Measurements from ENCODE around the gene RALGDS.

DNA sequence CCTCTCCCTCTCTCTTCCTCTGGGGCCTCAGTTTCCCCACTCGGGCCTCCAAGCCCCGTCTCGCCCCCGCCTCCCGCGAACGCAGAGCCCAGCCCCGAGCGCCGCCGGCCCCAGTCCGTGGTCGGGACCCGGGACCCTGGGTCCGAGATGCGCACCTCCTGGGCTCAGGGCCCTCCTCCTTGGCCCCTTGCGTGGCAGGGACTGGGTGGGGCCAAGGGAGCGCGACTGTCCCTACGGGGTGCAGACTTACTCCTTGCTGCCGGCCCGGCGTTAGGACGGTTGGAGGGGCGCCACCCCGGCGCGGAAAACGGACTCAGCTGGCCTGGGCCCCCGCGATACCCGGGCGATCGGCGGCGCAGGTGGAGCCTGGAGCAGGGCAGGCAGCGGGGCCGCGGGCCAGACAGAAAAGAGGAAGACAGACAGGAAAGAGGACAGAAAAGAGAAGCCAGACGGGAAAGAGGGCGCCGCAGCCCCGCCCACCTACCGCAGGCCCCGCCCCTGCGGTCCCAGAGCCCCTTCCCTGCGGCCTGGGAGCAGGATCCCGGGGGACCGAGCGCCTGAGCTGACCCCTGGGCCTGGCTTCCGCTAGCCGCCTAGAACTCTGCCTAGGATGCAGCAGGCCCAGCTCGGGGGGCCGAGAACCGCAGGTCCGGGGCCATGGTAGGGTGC is 42.6 kb upstream of the RALGDS start, which contains the start of gene GBGT1:
- TF ChIP-seq POLR2AphosphoS5 (IDR thresholded peaks at IDR 0.05), result peak; percentile 8
- TF ChIP-seq, protein P1, sequence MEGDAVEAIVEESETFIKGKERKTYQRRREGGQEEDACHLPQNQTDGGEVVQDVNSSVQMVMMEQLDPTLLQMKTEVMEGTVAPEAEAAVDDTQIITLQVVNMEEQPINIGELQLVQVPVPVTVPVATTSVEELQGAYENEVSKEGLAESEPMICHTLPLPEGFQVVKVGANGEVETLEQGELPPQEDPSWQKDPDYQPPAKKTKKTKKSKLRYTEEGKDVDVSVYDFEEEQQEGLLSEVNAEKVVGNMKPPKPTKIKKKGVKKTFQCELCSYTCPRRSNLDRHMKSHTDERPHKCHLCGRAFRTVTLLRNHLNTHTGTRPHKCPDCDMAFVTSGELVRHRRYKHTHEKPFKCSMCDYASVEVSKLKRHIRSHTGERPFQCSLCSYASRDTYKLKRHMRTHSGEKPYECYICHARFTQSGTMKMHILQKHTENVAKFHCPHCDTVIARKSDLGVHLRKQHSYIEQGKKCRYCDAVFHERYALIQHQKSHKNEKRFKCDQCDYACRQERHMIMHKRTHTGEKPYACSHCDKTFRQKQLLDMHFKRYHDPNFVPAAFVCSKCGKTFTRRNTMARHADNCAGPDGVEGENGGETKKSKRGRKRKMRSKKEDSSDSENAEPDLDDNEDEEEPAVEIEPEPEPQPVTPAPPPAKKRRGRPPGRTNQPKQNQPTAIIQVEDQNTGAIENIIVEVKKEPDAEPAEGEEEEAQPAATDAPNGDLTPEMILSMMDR (IDR thresholded peaks at IDR 0.05), result peak in 1 of 4 experiments; percentile 13

Measured in gastroesophageal sphincter (tissue), 3 donors.